ENCODE data around the gene ACER3.

The ACER3 gene

GRCh38 chr11:76838678-76839068 is 22.0 kb upstream of the ACER3 start:
- TF ChIP-seq, protein P1, sequence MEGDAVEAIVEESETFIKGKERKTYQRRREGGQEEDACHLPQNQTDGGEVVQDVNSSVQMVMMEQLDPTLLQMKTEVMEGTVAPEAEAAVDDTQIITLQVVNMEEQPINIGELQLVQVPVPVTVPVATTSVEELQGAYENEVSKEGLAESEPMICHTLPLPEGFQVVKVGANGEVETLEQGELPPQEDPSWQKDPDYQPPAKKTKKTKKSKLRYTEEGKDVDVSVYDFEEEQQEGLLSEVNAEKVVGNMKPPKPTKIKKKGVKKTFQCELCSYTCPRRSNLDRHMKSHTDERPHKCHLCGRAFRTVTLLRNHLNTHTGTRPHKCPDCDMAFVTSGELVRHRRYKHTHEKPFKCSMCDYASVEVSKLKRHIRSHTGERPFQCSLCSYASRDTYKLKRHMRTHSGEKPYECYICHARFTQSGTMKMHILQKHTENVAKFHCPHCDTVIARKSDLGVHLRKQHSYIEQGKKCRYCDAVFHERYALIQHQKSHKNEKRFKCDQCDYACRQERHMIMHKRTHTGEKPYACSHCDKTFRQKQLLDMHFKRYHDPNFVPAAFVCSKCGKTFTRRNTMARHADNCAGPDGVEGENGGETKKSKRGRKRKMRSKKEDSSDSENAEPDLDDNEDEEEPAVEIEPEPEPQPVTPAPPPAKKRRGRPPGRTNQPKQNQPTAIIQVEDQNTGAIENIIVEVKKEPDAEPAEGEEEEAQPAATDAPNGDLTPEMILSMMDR (conservative IDR thresholded peaks at IDR 0.05; ENCODE audit: low read length): peak; percentile 26; the same call in 1 of the 2 replicates
- no peak for DNase-seq (ENCODE audit: low read depth)
- no peak overlapping the region for H3K4me3 ChIP-seq (ENCODE audit: low read length)

DNA sequence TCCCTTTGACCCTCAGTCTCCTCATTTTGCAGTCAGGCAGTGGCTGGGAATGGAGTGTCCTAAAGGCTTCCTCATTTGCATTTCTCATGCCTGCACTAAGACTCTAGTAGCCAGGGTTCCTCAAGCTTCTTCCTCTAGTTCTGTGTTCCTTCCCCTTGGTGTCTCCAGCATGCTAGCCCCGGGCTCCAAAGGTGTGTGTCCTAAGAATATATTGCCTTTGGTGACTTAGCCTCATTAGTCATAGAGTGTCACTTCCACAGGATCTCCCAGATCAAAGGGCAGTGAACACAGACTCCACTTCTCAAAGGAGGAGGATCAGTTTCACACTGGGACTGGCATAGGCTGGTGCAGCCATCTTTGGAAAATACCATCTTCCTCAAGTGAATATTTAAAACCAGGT is 21.4 kb upstream of the ACER3 start:
- DNase-seq (ENCODE audit: low read depth): no peak
- TF ChIP-seq, protein P1 (conservative IDR thresholded peaks at IDR 0.05; ENCODE audit: low read length): no peak
- H3K4me3 ChIP-seq (ENCODE audit: low read length): no peak overlapping the region

GRCh38 chr11:76841923-76842452 is 18.7 kb upstream of the ACER3 start:
- TF ChIP-seq, protein P1 (conservative IDR thresholded peaks at IDR 0.05; ENCODE audit: low read length): no peak
- H3K4me3 ChIP-seq (ENCODE audit: low read length): no peak overlapping the region
- DNase-seq (ENCODE audit: low read depth): no peak

DNA sequence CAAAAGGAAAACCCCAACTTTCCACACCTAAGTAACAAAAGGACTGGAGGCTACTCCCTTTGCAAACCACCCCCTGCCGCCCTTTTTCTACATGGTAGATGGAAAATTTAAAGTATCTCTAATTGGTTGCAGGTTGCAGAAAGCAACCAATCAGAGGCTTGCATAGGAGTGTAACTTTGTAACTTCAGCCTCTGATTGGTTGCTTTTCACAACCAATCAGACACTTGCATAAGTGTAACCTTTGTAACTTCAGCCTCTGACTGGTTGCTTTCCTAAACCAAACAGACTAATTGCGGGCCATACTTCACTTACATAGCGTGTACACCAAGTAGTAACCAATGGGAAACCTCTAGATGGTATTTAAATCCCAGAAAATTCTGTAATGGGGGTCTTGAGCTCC is 16.8 kb upstream of the ACER3 start:
- TF ChIP-seq, protein P1 (conservative IDR thresholded peaks at IDR 0.05; ENCODE audit: low read length): no peak
- DNase-seq (ENCODE audit: low read depth): no peak
- H3K4me3 ChIP-seq (ENCODE audit: low read length): no peak overlapping the region

DNA sequence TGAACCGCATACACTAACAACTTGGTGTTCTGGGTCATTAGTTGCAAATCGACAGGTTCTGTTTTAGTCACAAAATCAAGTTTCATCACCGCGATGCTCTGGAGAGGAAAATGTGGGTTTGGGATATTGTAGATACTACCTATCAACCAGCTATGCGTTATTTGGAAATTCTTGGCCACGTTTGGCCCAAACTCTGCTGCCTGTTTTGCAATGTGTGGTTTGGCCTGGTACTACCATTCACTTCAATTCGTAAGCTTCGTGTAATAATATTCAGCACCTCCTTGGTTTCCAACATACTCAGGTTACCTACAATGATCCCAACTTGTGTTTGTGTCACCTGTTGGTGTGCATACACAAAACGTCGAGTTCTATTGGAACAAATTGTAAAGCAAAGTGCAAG is 16.2 kb upstream of the ACER3 start:
- no peak overlapping the region for H3K4me3 ChIP-seq (ENCODE audit: low read length)
- TF ChIP-seq, protein P1 (conservative IDR thresholded peaks at IDR 0.05; ENCODE audit: low read length): no peak
- no peak for DNase-seq (ENCODE audit: low read depth)

GRCh38 chr11:76845069-76845468 is 15.6 kb upstream of the ACER3 start:
- TF ChIP-seq, protein P1 (conservative IDR thresholded peaks at IDR 0.05; ENCODE audit: low read length): no peak
- H3K4me3 ChIP-seq (ENCODE audit: low read length): no peak overlapping the region
- DNase-seq (ENCODE audit: low read depth): no peak

GRCh38 chr11:76846441-76846840 is 14.3 kb upstream of the ACER3 start:
- no peak for DNase-seq (ENCODE audit: low read depth)
- TF ChIP-seq, protein P1 (conservative IDR thresholded peaks at IDR 0.05; ENCODE audit: low read length): no peak
- no peak overlapping the region for H3K4me3 ChIP-seq (ENCODE audit: low read length)
